Activated CD4-positive, alpha-beta T cell treated with anti-CD3 and anti-CD28 coated beads for 36 hours (primary cell): Measurements from ENCODE around the gene WASF2. TPM values are rescaled to one million over a fixed set of nuclear protein-coding genes. Genes with fewer than 3 reads are reported as not detected.
"Not testable (repeated sequence)": the region's sequence is repeated elsewhere in the genome, so short reads cannot be mapped to it uniquely, and the experiment has no call there.

Experiments
- ATAC-seq: fragments of 200-7000 bp; cut with Tn5 transposase; one replicate; pipeline ENCODE4 v1.10.0; 2021; ENCODE audit warnings: mild to moderate bottlenecking, moderate library complexity
- CTCF ChIA-PET: fragments of 350-600 bp; sonication (Branson Sonifier 250); formaldehyde crosslinking; loops from one replicate; lab custom pipeline; 2021; ENCODE audit warnings: antibody characterized with exemption; lab: Charles Lee
- POLR2A ChIA-PET: fragments of 350-600 bp; sonication (Branson Sonifier 250); formaldehyde crosslinking; loops from one replicate; lab custom pipeline; 2021; ENCODE audit warnings: antibody characterized with exemption, inconsistent platforms; lab: Charles Lee
- DNase-seq: peaks from one replicate; pipeline ENCODE4 v3.0.0-alpha.2; 2020
- H3K27ac Mint-ChIP-seq: one replicate; pipeline ENCODE4 v1.8.0; 2021; ENCODE audit warnings: mixed read lengths
- H3K27me3 Mint-ChIP-seq: one replicate; pipeline ENCODE4 v1.8.0; 2021; ENCODE audit warnings: mixed read lengths
- H3K36me3 Mint-ChIP-seq: one replicate; pipeline ENCODE4 v1.8.0; 2021; ENCODE audit warnings: low read depth, mixed read lengths
- H3K4me1 Mint-ChIP-seq: one replicate; pipeline ENCODE4 v1.8.0; 2021; ENCODE audit warnings: mixed read lengths
- H3K4me3 Mint-ChIP-seq: one replicate; pipeline ENCODE4 v1.8.0; 2021; ENCODE audit warnings: mild to moderate bottlenecking, moderate library complexity, mixed read lengths
- H3K9me3 Mint-ChIP-seq: one replicate; pipeline ENCODE4 v1.8.0; 2021; ENCODE audit warnings: low read depth, mixed read lengths
- intact Hi-C, 2 experiments: fragments of 100-400 bp; cut with DNase I in 1 of 2; cut with micrococcal nuclease in 1 of 2; formaldehyde crosslinking; loops; one replicate each; pipeline versions ENCODE4 v1.14.2 to v1.15.1; 2022 to 2024; cut with DNase I, micrococcal nuclease
- total RNA-seq, 2 experiments: library from RNA; stranded (reverse); gene quantifications; one replicate each; pipeline ENCODE4 v1.2.3, GENCODE V29; 2021

Gene WASF2
- total RNA-seq, 2 experiments from 2014 or later = 104 to 132 TPM

DNA sequence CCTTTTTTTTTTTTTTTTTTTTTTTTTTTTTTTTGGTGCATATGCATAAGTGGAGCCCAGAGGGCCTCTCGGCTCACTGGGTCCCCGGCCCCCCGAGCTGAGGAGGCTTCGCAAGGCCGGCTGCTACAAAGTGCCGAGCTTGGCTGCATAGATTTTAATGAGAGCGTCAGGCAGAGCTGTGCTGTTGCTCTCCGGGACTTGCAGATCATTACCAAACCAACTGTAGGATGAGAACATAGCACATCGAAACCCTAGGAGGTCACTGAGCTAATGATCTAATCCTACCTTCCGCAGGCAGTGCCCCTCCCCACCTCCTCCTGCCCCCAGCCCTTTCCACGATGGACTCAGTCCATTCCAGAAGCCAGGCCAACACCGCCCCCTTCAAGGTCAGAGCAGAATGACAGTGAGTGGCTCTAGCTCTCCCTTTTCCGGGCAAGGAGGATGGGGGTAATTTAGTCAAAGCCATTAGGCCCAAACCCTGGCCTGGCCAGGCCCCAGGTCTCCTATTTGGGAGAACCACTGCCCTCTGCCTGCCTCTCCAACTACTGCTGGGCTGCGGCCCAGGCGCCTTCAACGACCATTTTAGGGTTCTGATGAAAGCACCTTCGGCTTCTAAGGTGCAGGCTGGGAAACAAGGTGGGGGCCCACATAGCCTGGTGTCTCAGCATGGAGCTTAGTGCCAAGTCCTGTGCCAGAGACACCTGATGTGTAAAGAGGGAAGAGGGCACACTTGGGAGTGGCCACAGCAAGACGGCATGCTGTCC is 84.2 kb downstream of the WASF2 start:
- H3K4me1 Mint-ChIP-seq = peaks cover 15% of the 10 kb centered on the region
- H3K27me3 Mint-ChIP-seq, H3K4me3 Mint-ChIP-seq, DNase-seq, H3K27ac Mint-ChIP-seq, POLR2A ChIA-PET, intact Hi-C loops, ATAC-seq, H3K9me3 Mint-ChIP-seq: not testable (repeated sequence)
- CTCF ChIA-PET = interaction anchor here (0.6 to 1.4 kb wide), 5 partner anchors 10 to 201 kb away, joined by 3 to 5 read pairs (median 3); no protein-coding TSS in a partner anchor
- H3K36me3 Mint-ChIP-seq = peaks cover 17% of the 10 kb centered on the region

GRCh38 chr1:27405074-27405473 is 84.9 kb downstream of the WASF2 start:
- ChIA-PET POLR2A (no interaction called here), CTCF (interaction anchor here (0.7 to 1.4 kb wide), 4 partner anchors 9 to 202 kb away, joined by 3 to 5 read pairs (median 3); no protein-coding TSS in a partner anchor)
- Mint-ChIP-seq H3K4me1 (peaks cover 15% of the 10 kb centered on the region), H3K4me3 (no peak overlapping the region), H3K27me3 (no peaks in the 10 kb centered on the region), H3K27ac (no peak overlapping the region), H3K36me3 (peaks cover 17% of the 10 kb centered on the region), H3K9me3 (no peaks in the 10 kb centered on the region)
- intact Hi-C loops = no loop called here
- no peak for ATAC-seq
- no peak for DNase-seq

DNA sequence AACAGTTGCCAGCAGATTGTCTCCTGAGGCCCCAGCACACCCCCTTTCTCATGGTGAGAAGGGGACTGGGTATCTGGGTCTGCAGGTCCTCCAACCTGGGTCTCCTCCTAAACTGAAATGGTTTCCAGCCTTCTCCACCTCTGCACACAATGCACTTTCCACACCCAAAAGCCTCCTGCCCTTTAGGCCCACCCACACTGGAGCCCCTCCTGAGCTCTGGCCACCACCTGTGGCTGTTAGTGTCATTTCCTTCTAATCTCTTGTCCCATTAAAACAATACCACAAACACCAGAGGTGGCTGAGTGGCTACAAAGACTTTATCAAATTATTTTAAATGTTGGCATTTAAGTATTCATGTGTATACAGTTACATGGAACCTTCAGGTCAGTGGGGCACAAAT is 86.0 kb downstream of the WASF2 start:
- Mint-ChIP-seq H3K36me3 (peaks cover 14% of the 10 kb centered on the region), H3K4me1 (peaks cover 15% of the 10 kb centered on the region), H3K9me3 (no peaks in the 10 kb centered on the region), H3K4me3 (no peak overlapping the region), H3K27ac (peak overlapping the region; percentile 72), H3K27me3 (no peaks in the 10 kb centered on the region)
- ATAC-seq (no peak), DNase-seq (no peak)
- POLR2A ChIA-PET = interaction anchor here (0.5 kb wide), 1 partner anchor 86 kb away, joined by 4 read pairs; the partner anchor contains the start of gene WASF2
- intact Hi-C loops = loop anchor here in 1 of 2 experiments (1.0 kb wide), 1 partner anchor 202 kb away; no protein-coding TSS in a partner anchor
- CTCF ChIA-PET = interaction anchor here (0.6 to 1.3 kb wide), 6 partner anchors 12 to 265 kb away, joined by 3 to 4 read pairs (median 4); no protein-coding TSS in a partner anchor

GRCh38 chr1:27403065-27403726 is 86.8 kb downstream of the WASF2 start:
- intact Hi-C loops = loop anchor here in 1 of 2 experiments (1.0 kb wide), 1 partner anchor 203 kb away; no protein-coding TSS in a partner anchor
- POLR2A ChIA-PET = interaction anchor here (0.5 kb wide), 1 partner anchor 87 kb away, joined by 4 read pairs; the partner anchor contains the start of gene WASF2
- Mint-ChIP-seq H3K27ac (peak overlapping the region; percentile 33), H3K9me3 (no peaks in the 10 kb centered on the region), H3K27me3 (no peaks in the 10 kb centered on the region), H3K4me1 (peaks cover 15% of the 10 kb centered on the region), H3K4me3 (no peak overlapping the region), H3K36me3 (peaks cover 8% of the 10 kb centered on the region)
- DNase-seq (peak; percentile 66), ATAC-seq (peak; percentile 69)
- CTCF ChIA-PET = interaction anchor here (0.6 to 1.8 kb wide), 13 partner anchors 12 to 326 kb away, joined by 3 to 6 read pairs (median 4); no protein-coding TSS in a partner anchor

- ChIA-PET CTCF (interaction anchor here (0.9 to 2.1 kb wide), 12 partner anchors 12 to 327 kb away, joined by 3 to 7 read pairs (median 5); no protein-coding TSS in a partner anchor), POLR2A (no interaction called here)
- no peak overlapping the region for H3K27ac Mint-ChIP-seq
- peaks cover 15% of the 10 kb centered on the region for H3K4me1 Mint-ChIP-seq
- DNase-seq = peak; percentile 57
- H3K27me3 Mint-ChIP-seq = no peaks in the 10 kb centered on the region
- intact Hi-C loops = no loop called here
- H3K9me3 Mint-ChIP-seq = no peaks in the 10 kb centered on the region
- H3K4me3 Mint-ChIP-seq = no peak overlapping the region
- no peak for ATAC-seq
- H3K36me3 Mint-ChIP-seq = peaks cover 4% of the 10 kb centered on the region
Observed at GRCh38 chr1:27402349-27402754, 87.6 kb downstream of the WASF2 start.

DNA sequence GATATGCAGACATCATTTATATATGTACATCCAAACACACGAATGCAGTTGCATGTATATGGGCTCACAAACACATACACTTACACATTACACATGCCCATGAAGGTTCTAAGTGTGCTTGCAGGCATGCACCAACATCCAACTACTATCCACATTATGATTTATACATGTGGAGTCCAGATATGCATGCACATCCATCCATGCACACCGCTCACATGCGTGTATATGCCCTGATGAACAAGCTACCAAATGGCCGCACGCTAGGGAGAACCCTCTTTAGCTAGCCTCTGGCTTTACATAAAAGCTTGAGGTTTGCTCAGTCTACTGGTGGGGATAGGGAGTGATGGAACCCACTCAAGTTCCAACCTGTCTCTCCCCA is 89.0 kb downstream of the WASF2 start:
- Mint-ChIP-seq H3K9me3 (no peaks in the 10 kb centered on the region), H3K4me1 (peaks cover 15% of the 10 kb centered on the region), H3K27me3 (no peaks in the 10 kb centered on the region), H3K4me3 (no peak overlapping the region), H3K27ac (no peak overlapping the region), H3K36me3 (no peaks in the 10 kb centered on the region)
- ATAC-seq = no peak
- DNase-seq = no peak
- intact Hi-C loops = no loop called here
- ChIA-PET POLR2A (interaction anchor here (0.6 kb wide), 1 partner anchor 17 kb away, joined by 3 read pairs; no protein-coding TSS in a partner anchor), CTCF (interaction anchor here (0.8 to 2.1 kb wide), 6 partner anchors 10 to 268 kb away, joined by 3 to 7 read pairs (median 4); no protein-coding TSS in a partner anchor)

GRCh38 chr1:27400082-27400962 is 89.6 kb downstream of the WASF2 start:
- Mint-ChIP-seq H3K27me3 (no peaks in the 10 kb centered on the region), H3K36me3 (no peaks in the 10 kb centered on the region), H3K4me3 (no peak overlapping the region), H3K9me3 (no peaks in the 10 kb centered on the region), H3K27ac (no peak overlapping the region), H3K4me1 (peaks cover 15% of the 10 kb centered on the region)
- ATAC-seq (no peak), DNase-seq (no peak)
- ChIA-PET CTCF (interaction anchor here (1.2 to 2.1 kb wide), 4 partner anchors 10 to 269 kb away, joined by 3 to 7 read pairs (median 4); no protein-coding TSS in a partner anchor), POLR2A (interaction anchor here (0.6 kb wide), 1 partner anchor 112 kb away, joined by 3 read pairs; no protein-coding TSS in a partner anchor)
- intact Hi-C loops = no loop called here

- Mint-ChIP-seq H3K4me1 (peaks cover 17% of the 10 kb centered on the region), H3K27me3 (no peaks in the 10 kb centered on the region), H3K4me3 (no peak overlapping the region), H3K27ac (no peak overlapping the region), H3K9me3 (no peaks in the 10 kb centered on the region), H3K36me3 (no peaks in the 10 kb centered on the region)
- intact Hi-C loops = no loop called here
- ATAC-seq (no peak), DNase-seq (no peak)
- ChIA-PET POLR2A (no interaction called here), CTCF (interaction anchor here (0.6 to 7.2 kb wide), 8 partner anchors 31 to 268 kb away, joined by 3 to 192 read pairs (median 3); partner anchors contain the start of gene WASF2)
Observed at GRCh38 chr1:27399251-27400025, 90.5 kb downstream of the WASF2 start.

DNA sequence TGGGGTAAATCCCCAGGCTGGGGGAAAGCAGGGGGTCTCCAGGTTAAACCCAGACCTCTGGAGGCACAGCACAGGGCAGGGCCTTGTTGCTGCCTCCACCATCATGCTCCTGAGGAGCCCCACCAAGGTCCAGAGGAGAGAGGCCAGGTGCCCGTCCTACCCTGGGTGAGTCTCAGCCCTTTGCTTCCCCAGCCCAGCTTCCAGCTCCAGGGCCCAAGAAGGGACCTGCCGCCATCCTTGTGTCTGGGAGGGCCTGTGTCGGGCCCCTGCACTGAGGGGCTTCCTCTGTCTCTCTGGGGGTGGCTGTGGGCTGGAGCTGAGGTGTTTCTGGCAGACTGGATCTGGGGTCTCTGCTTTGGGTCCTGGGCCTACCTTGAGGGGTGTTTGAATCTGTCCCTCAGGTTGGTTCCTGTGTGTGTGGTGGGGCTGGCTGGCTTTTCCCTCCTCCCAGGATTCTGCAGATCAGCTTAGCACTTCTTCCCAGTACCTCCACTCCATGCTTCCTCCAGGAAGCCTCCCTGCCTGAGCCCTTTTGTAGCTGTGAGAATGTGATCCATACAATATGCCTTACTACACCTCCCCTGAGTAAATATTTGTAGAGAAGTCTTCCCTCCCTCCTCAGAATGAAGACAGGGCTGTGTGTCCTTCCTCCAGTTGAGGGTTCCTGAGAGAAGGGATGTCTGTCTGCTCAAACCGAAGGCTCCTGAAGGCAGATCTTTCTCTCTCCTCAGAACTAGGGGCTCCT is 91.4 kb downstream of the WASF2 start:
- POLR2A ChIA-PET = no interaction called here
- intact Hi-C loops = no loop called here
- DNase-seq = no peak
- no peak for ATAC-seq
- Mint-ChIP-seq H3K27me3 (no peaks in the 10 kb centered on the region), H3K27ac (peak overlapping the region; percentile 15), H3K4me3 (no peak overlapping the region), H3K4me1 (peaks cover 11% of the 10 kb centered on the region), H3K36me3 (no peaks in the 10 kb centered on the region), H3K9me3 (no peaks in the 10 kb centered on the region)
- CTCF ChIA-PET = interaction anchor here (0.6 to 7.2 kb wide), 7 partner anchors 11 to 430 kb away, joined by 3 to 192 read pairs (median 5); no protein-coding TSS in a partner anchor
